GM12878 (cell line): ENCODE data around the gene SOD2. TPM values are rescaled to one million over a fixed set of nuclear protein-coding genes. Genes with fewer than 3 reads are reported as not detected.

ENCODE experiments used
- CBX3 ChIP-seq: fragments of 200-600 bp; sonication (generic); IDR thresholded peaks from 2 replicates; pipeline ENCODE4 v1.6.1; 2016; ENCODE audit warnings: low read depth, borderline replicate concordance
- CUX1 ChIP-seq: IDR thresholded peaks from 2 replicates; pipeline ENCODE4 v1.6.1; 2012; ENCODE audit warnings: improper control_type of control experiment, low read depth, low read length; ENCODE audit not compliant: insufficient replicate concordance
- DPF2 ChIP-seq: fragments of 450-650 bp; IDR thresholded peaks from 2 replicates; pipeline ENCODE4 v1.6.1; 2017; ENCODE audit warnings: mild to moderate bottlenecking
- FOS ChIP-seq: IDR thresholded peaks from 3 replicates; pipeline ENCODE4 v1.6.1; 2011; ENCODE audit warnings: borderline replicate concordance; ENCODE audit not compliant: insufficient read length; ENCODE audit errors: extremely low read depth
- GATAD2B ChIP-seq: fragments of 450-650 bp; conservative IDR thresholded peaks from 2 replicates; pipeline ENCODE4 v1.6.1; 2017; ENCODE audit warnings: low read depth, mild to moderate bottlenecking, moderate library complexity
- KLF5 ChIP-seq: fragments of 450-650 bp; IDR thresholded peaks from 2 replicates; pipeline ENCODE4 v1.6.1; 2014; ENCODE audit warnings: mild to moderate bottlenecking; ENCODE audit not compliant: partially characterized antibody
- MAX ChIP-seq: IDR thresholded peaks from 2 replicates; pipeline ENCODE4 v1.6.1; 2012; ENCODE audit warnings: low read depth, low read length, improper control_type of control experiment
- PML ChIP-seq: IDR thresholded peaks from 2 replicates; pipeline ENCODE4 v1.6.1; 2012; ENCODE audit warnings: low read length, inconsistent platforms
- RELA ChIP-seq: fragments of 450-650 bp; IDR thresholded peaks from 2 replicates; pipeline ENCODE4 v1.8.0; 2014; ENCODE audit warnings: borderline replicate concordance; ENCODE audit not compliant: partially characterized antibody
- RFX5 ChIP-seq: IDR thresholded peaks from 2 replicates; pipeline ENCODE4 v1.6.1; 2011; ENCODE audit warnings: low read depth, low read length, improper control_type of control experiment
- SMC3 ChIP-seq: IDR thresholded peaks from 2 replicates; pipeline ENCODE4 v1.6.1; 2011; ENCODE audit warnings: low read length, improper control_type of control experiment, borderline replicate concordance
- SREBF1 ChIP-seq: IDR thresholded peaks from 2 replicates; pipeline ENCODE4 v1.6.1; 2012; ENCODE audit warnings: mild to moderate bottlenecking, low read length
- SREBF2 ChIP-seq: IDR thresholded peaks from 2 replicates; pipeline ENCODE4 v1.6.1; 2012; ENCODE audit warnings: mild to moderate bottlenecking, low read length
- STAT1 ChIP-seq: fragments of 450-650 bp; conservative IDR thresholded peaks from 2 replicates; pipeline ENCODE4 v1.6.1; 2014; ENCODE audit warnings: antibody characterized with exemption, mild to moderate bottlenecking
- TBL1XR1 ChIP-seq: IDR thresholded peaks from 2 replicates; pipeline ENCODE4 v1.6.1; 2012; ENCODE audit warnings: low read depth, low read length, improper control_type of control experiment
- USF2 ChIP-seq: IDR thresholded peaks from 2 replicates; pipeline ENCODE4 v1.6.1; 2011; ENCODE audit warnings: low read depth, low read length, improper control_type of control experiment, borderline replicate concordance
- WRNIP1 ChIP-seq: IDR thresholded peaks from 2 replicates; pipeline ENCODE4 v1.6.1; 2011; ENCODE audit warnings: low read depth, low read length, improper control_type of control experiment, borderline replicate concordance
- YY1 ChIP-seq: IDR thresholded peaks from 2 replicates; pipeline ENCODE4 v1.6.1; 2011; ENCODE audit warnings: low read depth, mild to moderate bottlenecking, low read length
- ZNF687 ChIP-seq: fragments of 450-650 bp; IDR thresholded peaks from 2 replicates; pipeline ENCODE4 v1.6.1; 2017; ENCODE audit warnings: mild to moderate bottlenecking, moderate library complexity
- polyA plus RNA-seq, 11 experiments: library from polyadenylated mRNA; depleted of rRNA in 4 of 11; unstranded in 6 of 11; stranded (reverse) in 5 of 11; fragments of >200 nt; fragmentation: Nextera tagmentation in 4 of 11; fragmentation: Illumina TruSeq in 1 of 11; extraction: Ambion mirVana in 4 of 11; extraction: Trizol in 1 of 11; gene quantifications; 1 replicate in 1 of 11; 2 replicates in 10 of 11; pipeline versions ENCODE4 v1.2.1 to v1.2.3, GENCODE V29; 2011 to 2016; ENCODE audit warnings: inconsistent platforms in 2 of 11, missing spikeins in 2 of 11, low read depth in 1 of 11
- total RNA-seq, 4 experiments: library from RNA; depleted of rRNA in 3 of 4; stranded (reverse); fragments of >200 nt in 3 of 4; fragmentation: Illumina TruSeq in 1 of 4; extraction: Trizol in 1 of 4; gene quantifications; 2 replicates each; pipeline versions ENCODE4 v1.2.1 to v1.2.3, GENCODE V29; 2013 to 2021

Gene SOD2
- total and polyA plus RNA-seq, 10 of the 15 experiments (the other 5 are each of a cell fraction or from before 2014, with no cell fraction given): 12.1 to 55.8 (median 39.1) TPM

- TF ChIP-seq SMC3: no peak; the same call in 1 of the 2 replicates
- peak; percentile 74; the same call in 1 of the 2 replicates for TF ChIP-seq STAT1
- TF ChIP-seq TBL1XR1: peak; percentile 86
- peak; percentile 74 for TF ChIP-seq SREBF1
- TF ChIP-seq YY1: peak; percentile 91
- peak; percentile 81 for TF ChIP-seq DPF2
- peak; percentile 22 for TF ChIP-seq KLF5
- TF ChIP-seq FOS: no peak
- peak; percentile 96 for TF ChIP-seq MAX
- TF ChIP-seq PML: peak; percentile 93
- TF ChIP-seq SREBF2: no peak
- peak; percentile 97 for TF ChIP-seq GATAD2B
- no peak for TF ChIP-seq CUX1
- peak; percentile 98 for TF ChIP-seq ZNF687
- TF ChIP-seq WRNIP1: no peak
- TF ChIP-seq CBX3: no peak
- TF ChIP-seq USF2: no peak; the same call in 1 of the 2 replicates
- TF ChIP-seq RELA: peak; percentile 71
- peak; percentile 49; the same call in 1 of the 2 replicates for TF ChIP-seq RFX5
Observed at GRCh38 chr6:159726918-159727716, 34.1 kb upstream of the SOD2 start, which contains the start of gene WTAP (continued).
